Jurkat, Clone E6-1 (cell line): Measurements from ENCODE around the gene TUBB8B. TPM values are rescaled to one million over a fixed set of nuclear protein-coding genes. Genes with fewer than 3 reads are reported as not detected.
"Not testable (repeated sequence)": the region's sequence is repeated elsewhere in the genome, so short reads cannot be mapped to it uniquely, and the experiment has no call there.

Experiments
- DNase-seq: peaks from one replicate; pipeline ENCODE4 v3.0.0-alpha.2; 2011; ENCODE audit warnings: low read depth, low spot score
- H3K4me3 ChIP-seq: 2 replicates; pipeline ENCODE4 v1.5.1; 2011; ENCODE audit warnings: mild to moderate bottlenecking, low read length, control low read depth, moderate library complexity
- polyA plus RNA-seq: library from polyadenylated mRNA; unstranded; fragments of >200 nt; gene quantifications from one replicate; pipeline ENCODE4 v1.2.1, GENCODE V29; 2012; ENCODE audit warnings: missing spikeins; ENCODE audit not compliant: insufficient read length, insufficient read depth

The TUBB8B gene
- not detected for polyA plus RNA-seq

DNA sequence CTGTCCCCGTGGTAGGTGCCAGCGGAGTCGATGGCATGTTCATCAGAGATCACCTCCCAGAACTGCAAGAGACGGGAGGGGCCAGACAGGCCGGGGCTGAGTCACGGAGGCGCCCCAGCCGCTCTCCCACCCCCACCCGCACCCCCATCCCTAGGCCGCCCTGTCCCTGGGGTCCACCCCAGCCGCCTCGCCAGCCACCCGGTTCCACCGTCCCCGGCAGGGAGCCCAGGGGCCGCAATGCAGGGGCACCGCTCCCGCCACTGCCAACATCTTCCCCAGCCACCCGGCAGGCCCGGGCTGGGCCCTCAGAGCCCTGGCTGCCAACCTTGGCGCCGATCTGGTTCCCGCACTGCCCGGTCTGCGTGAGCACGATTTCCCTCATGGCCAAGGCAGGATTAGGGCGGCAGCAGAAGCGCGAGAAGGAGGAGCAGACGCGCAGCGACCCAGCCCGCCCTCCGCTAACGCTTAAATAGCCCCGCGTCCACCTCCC lies at the start of gene TUBB8B:
TUBB8B (minus strand) TSS at position 440 of the 490 bp plus-strand sequence; CDS start at position 382, 58 bp downstream.
- H3K4me3 ChIP-seq, DNase-seq: not testable (repeated sequence)

GRCh38 chr18:97252-97914 lies 48.0 kb upstream of the TUBB8B start:
- DNase-seq, H3K4me3 ChIP-seq: not testable (repeated sequence)

GRCh38 chr18:96767-97131 lies 47.3 kb upstream of the TUBB8B start:
- DNase-seq, H3K4me3 ChIP-seq: not testable (repeated sequence)

- not testable (repeated sequence) for DNase-seq, H3K4me3 ChIP-seq
Measured at GRCh38 chr18:96101-96766, 46.8 kb upstream of the TUBB8B start.

GRCh38 chr18:95580-95979 lies 46.2 kb upstream of the TUBB8B start:
- DNase-seq, H3K4me3 ChIP-seq: not testable (repeated sequence)

- H3K4me3 ChIP-seq, DNase-seq: not testable (repeated sequence)
Measured at GRCh38 chr18:93897-94408, 44.5 kb upstream of the TUBB8B start.

- DNase-seq, H3K4me3 ChIP-seq: not testable (repeated sequence)
Measured at GRCh38 chr18:91561-91960, 42.1 kb upstream of the TUBB8B start.

DNA sequence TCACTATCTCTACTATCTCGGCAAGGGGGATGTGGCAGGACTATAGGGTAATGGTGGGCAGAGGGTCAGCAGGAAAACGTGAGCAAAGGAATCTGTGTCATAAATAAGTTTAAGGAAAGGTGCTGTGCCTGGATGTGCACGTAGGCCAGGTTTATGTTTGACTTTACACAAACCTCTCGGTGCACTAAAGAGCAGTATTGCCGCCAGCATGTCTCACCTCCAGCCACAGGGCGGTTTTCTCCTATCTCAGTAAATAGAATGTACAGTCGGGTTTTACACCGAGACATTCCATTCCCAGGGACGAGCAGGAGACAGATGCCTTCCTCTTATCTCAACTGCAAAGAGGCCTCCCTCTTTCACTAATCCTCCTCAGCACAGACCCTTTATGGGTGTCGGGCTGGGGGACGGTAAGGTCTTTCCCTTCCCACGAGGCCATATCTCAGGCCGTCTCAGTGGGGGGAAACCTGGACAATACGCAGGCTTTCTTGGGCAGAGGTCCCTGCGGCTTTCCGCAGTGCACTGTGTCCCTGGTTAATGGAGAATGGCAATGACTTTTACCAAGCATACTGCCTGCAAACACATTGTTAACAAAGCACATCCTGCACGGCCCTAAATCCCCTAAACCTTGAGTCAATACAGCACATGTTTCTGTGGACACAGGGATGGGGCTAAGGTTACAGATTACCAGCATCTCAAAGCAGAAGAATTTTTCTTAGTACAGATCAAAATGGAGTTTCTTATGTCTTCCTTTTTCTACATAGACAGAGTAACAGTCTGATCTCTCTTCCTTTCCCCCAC lies 41.2 kb upstream of the TUBB8B start:
- not testable (repeated sequence) for DNase-seq

GRCh38 chr18:89124-89523 lies 39.7 kb upstream of the TUBB8B start:
- H3K4me3 ChIP-seq, result not testable (repeated sequence)
- peak; percentile 55 for DNase-seq

More for the DNA sequence above, 41.2 kb upstream of the TUBB8B start:
- H3K4me3 ChIP-seq, result not testable (repeated sequence)

- not testable (repeated sequence) for H3K4me3 ChIP-seq, DNase-seq
Measured at GRCh38 chr18:84801-85200, 35.4 kb upstream of the TUBB8B start.

DNA sequence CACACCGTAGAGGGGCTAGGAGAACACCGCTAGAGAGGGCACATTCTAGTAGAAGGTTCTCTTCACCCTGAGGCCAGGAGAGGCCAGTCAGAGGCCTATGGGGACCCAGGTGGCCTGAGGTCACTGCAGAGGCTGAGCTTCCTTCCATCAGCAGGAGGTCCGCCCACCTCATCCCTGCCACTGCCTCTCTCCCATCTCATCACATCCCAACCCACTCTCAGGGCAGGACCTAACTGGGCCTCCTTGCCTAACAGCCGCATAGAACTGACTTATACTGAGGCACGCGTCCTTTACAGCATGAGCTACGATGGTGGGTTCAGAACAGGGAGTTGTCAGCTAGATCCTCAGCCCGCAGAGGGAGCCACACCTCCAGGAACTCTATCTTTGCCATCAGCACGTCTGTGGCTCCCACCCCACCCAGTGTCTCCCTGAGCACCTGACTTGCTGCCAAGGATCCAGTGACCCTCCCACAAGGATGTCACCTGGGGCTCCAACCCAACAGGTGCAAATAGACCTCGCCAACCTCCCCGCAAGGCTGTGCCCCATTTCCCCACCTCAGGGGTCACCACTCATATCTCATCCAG lies 33.3 kb upstream of the TUBB8B start:
- DNase-seq, result not testable (repeated sequence)

GRCh38 chr18:80881-81280 lies 31.5 kb upstream of the TUBB8B start:
- not testable (repeated sequence) for H3K4me3 ChIP-seq, DNase-seq

More for the DNA sequence above, 33.3 kb upstream of the TUBB8B start:
- not testable (repeated sequence) for H3K4me3 ChIP-seq

DNA sequence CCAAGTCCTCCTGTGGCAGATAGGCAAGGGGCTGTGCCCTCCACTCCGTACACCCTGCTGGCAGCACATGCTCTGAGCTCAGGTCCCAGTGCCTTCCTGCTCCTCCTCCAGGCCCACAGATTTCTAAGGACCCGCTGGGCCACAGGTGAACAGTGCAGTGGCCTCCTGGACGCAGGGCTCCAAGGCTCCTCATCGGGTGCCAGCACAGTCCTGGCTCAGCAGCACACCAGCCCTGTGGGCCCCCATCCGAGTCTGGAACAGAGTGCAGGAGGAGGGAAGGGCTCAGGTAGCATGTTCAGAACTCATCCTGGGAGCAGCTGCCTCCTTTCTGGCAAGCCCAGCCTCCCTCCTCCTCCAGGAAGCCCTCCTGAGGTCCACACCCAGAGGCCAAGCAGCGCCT lies 30.8 kb upstream of the TUBB8B start:
- DNase-seq, H3K4me3 ChIP-seq: not testable (repeated sequence)

DNA sequence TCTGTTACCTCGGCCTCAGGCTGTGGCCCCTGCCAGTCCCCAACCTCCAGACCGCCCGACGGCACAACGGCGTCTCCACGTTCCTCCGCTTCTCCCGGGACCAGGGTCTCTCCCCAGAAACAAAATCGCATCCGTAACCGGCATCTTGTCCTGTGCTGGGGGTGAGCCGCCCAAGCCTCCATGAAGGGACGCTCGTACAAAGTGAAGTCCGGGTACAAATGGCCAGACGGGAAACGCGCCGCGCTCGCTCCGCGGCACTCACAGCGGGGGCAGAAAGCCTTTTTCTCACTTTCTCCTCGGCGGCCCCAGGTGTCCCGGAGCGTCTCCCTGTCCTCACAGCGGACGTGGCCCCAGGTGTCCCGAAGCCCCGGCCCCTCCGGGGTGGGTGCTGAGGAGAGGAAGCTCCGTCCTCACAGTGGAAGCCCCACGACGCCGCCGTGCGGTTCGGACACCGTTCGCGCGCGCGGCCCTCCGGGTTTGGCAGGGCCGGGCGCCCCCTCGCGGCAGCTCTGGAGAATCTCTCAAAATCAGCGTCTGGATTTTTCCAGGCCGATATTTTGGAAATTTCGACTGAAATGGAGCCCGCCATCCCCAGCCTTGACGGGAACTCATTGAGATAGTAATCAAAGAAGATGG lies 26.2 kb upstream of the TUBB8B start:
- not testable (repeated sequence) for DNase-seq, H3K4me3 ChIP-seq

- not testable (repeated sequence) for DNase-seq, H3K4me3 ChIP-seq
Measured at GRCh38 chr18:73181-73777, 23.9 kb upstream of the TUBB8B start.

DNA sequence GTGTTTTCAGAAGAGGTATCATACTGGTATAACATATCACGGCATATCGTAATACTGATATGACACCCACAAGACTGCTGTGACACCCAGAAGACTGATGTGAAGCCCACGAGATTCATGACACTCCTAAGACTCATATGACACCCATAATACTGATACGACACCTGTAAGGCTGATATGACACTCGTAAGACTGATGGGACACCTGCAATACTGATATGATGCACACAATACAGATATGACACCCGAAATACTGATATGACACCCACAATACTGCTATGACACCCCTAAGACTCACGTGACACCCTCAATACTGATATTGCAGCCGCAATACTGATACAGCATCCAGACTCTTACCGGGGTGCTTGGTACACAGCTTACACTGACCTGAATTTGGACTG lies 18.3 kb upstream of the TUBB8B start:
- not testable (repeated sequence) for DNase-seq, H3K4me3 ChIP-seq

DNA sequence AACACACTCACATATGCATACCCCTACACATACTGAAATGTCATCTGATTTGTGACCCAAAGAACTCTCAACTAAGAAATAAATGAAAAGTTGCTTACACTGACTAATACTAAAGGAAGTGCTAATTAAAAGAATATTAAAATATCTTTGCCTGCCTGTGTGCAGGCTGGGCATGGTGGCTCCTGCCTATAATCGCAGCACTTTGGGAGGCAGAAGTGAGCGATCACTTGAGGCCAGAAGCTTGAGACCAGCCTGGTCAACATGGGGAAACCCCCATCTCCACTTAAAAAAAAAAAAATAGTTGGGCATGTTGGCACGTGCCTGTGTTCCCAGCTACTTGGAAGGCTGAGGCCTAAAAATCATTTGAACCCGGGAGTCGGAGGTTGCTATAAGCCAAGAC lies 14.9 kb upstream of the TUBB8B start:
- not testable (repeated sequence) for H3K4me3 ChIP-seq, DNase-seq

GRCh38 chr18:63656-64055 lies 14.2 kb upstream of the TUBB8B start:
- not testable (repeated sequence) for DNase-seq, H3K4me3 ChIP-seq
